ENCODE results near the gene TSPAN2.

GRCh38 chr1:115013792-115014191, 75.5 kb downstream of the TSPAN2 start:
- TF ChIP-seq POLR2A (IDR thresholded peaks at IDR 0.05) (no peak), CTCF (IDR thresholded peaks at IDR 0.05) (no peak)

All from body of pancreas (tissue), 4 donors.